ENCODE measurements around the gene SNORC. TPM values are rescaled to one million over a fixed set of nuclear protein-coding genes. Genes with fewer than 3 reads are reported as not detected.

SNORC gene
- 1.9 and 2.1 TPM in 2 replicates for total RNA-seq
- long read RNA-seq, partial matches to known transcripts, result 0 of 2 reads
- long read RNA-seq, other reads (novel, unspliced or antisense), result 2 of 2 reads

GRCh38 chr2:232870018-232870765 lies at the start of gene SNORC:
TSS of gene SNORC (plus strand) at chr2:232870264. CDS start at chr2:232870342, 78 bp downstream.
- H3K27ac Mint-ChIP-seq (ENCODE audit: unreplicated experiment), result no peak within 1 kb of the TSS
- peaks cover 2% of the 10 kb centered on the region for H3K27me3 Mint-ChIP-seq (ENCODE audit: unreplicated experiment)
- TF ChIP-seq CTCF (IDR thresholded peaks at IDR 0.05), result no peak
- no peaks in the 10 kb centered on the region for H3K36me3 Mint-ChIP-seq (ENCODE audit: unreplicated experiment)
- no peak within 1 kb of the TSS for H3K4me3 Mint-ChIP-seq (ENCODE audit: unreplicated experiment)
- DNase-seq (ENCODE audit: extremely low spot score, unreplicated experiment), result peak; percentile 82
- no peaks in the 10 kb centered on the region for H3K4me1 Mint-ChIP-seq (ENCODE audit: unreplicated experiment)
- H3K9me3 Mint-ChIP-seq (ENCODE audit: unreplicated experiment), result no peaks in the 10 kb centered on the region

DNA sequence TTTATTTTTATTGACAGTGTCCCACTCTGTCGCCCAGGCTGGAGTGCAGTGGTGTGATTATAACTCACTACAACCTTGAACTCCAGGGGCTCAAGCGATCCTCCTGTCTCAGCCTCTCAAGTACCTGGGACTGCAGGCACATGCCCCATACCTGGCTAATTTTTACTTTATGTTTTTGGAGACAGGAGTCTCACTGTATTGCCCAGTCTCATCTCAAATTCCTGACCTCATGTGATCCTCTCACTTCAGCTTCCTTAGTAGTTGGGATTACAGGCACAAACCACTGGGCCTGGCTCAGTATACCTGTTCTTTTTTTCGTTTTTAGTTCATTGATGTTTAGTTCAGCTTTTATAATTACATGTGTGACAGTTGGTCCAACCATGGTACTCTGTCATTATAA lies 40.1 kb upstream of the SNORC start:
- H3K27ac Mint-ChIP-seq (ENCODE audit: unreplicated experiment), result no peak overlapping the region
- TF ChIP-seq CTCF (IDR thresholded peaks at IDR 0.05), result no peak
- peaks cover 42% of the 10 kb centered on the region for H3K36me3 Mint-ChIP-seq (ENCODE audit: unreplicated experiment)
- no peak overlapping the region for H3K4me3 Mint-ChIP-seq (ENCODE audit: unreplicated experiment)
- H3K9me3 Mint-ChIP-seq (ENCODE audit: unreplicated experiment), result no peaks in the 10 kb centered on the region
- no peak for DNase-seq (ENCODE audit: extremely low spot score, unreplicated experiment)
- no peaks in the 10 kb centered on the region for H3K27me3 Mint-ChIP-seq (ENCODE audit: unreplicated experiment)
- no peaks in the 10 kb centered on the region for H3K4me1 Mint-ChIP-seq (ENCODE audit: unreplicated experiment)

DNA sequence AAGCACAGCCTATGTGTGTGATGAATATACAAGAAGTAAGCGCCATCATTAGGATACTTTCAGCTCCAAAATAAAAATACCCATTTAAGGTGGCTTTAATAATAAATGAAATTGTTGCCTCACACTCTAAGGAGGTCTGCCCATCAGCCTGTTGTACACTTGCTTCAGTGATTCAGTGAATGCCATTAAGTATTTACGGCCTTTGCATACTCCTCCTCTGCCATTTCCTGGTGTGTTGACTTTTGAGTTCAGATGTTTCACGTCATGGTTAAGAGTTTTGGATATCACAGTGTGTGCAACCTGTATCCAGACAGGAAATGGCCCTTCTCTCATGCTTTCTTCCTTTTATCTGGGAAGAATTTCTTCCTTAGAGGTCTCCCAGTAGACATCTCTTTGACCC lies 38.6 kb upstream of the SNORC start:
- no peak for TF ChIP-seq CTCF (IDR thresholded peaks at IDR 0.05)
- no peaks in the 10 kb centered on the region for H3K4me1 Mint-ChIP-seq (ENCODE audit: unreplicated experiment)
- H3K27ac Mint-ChIP-seq (ENCODE audit: unreplicated experiment), result no peak overlapping the region
- no peaks in the 10 kb centered on the region for H3K9me3 Mint-ChIP-seq (ENCODE audit: unreplicated experiment)
- H3K27me3 Mint-ChIP-seq (ENCODE audit: unreplicated experiment), result no peaks in the 10 kb centered on the region
- peaks cover 42% of the 10 kb centered on the region for H3K36me3 Mint-ChIP-seq (ENCODE audit: unreplicated experiment)
- no peak overlapping the region for H3K4me3 Mint-ChIP-seq (ENCODE audit: unreplicated experiment)
- no peak for DNase-seq (ENCODE audit: extremely low spot score, unreplicated experiment)

GRCh38 chr2:232833830-232834229 lies 36.2 kb upstream of the SNORC start:
- DNase-seq (ENCODE audit: extremely low spot score, unreplicated experiment), result no peak
- no peak for TF ChIP-seq CTCF (IDR thresholded peaks at IDR 0.05)
- Mint-ChIP-seq H3K4me3 (ENCODE audit: unreplicated experiment) (no peak overlapping the region), H3K36me3 (ENCODE audit: unreplicated experiment) (peaks cover 48% of the 10 kb centered on the region), H3K27me3 (ENCODE audit: unreplicated experiment) (no peaks in the 10 kb centered on the region), H3K4me1 (ENCODE audit: unreplicated experiment) (peaks cover 9% of the 10 kb centered on the region), H3K9me3 (ENCODE audit: unreplicated experiment) (no peaks in the 10 kb centered on the region), H3K27ac (ENCODE audit: unreplicated experiment) (no peak overlapping the region)

GRCh38 chr2:232835687-232836208 lies 34.3 kb upstream of the SNORC start:
- peaks cover 9% of the 10 kb centered on the region for H3K4me1 Mint-ChIP-seq (ENCODE audit: unreplicated experiment)
- peaks cover 59% of the 10 kb centered on the region for H3K36me3 Mint-ChIP-seq (ENCODE audit: unreplicated experiment)
- DNase-seq (ENCODE audit: extremely low spot score, unreplicated experiment), result no peak
- peak overlapping the region; percentile 12 for H3K27ac Mint-ChIP-seq (ENCODE audit: unreplicated experiment)
- no peak for TF ChIP-seq CTCF (IDR thresholded peaks at IDR 0.05)
- H3K9me3 Mint-ChIP-seq (ENCODE audit: unreplicated experiment), result no peaks in the 10 kb centered on the region
- H3K4me3 Mint-ChIP-seq (ENCODE audit: unreplicated experiment), result no peak overlapping the region
- H3K27me3 Mint-ChIP-seq (ENCODE audit: unreplicated experiment), result no peaks in the 10 kb centered on the region
